ENCODE data around the gene CEP112.

DNA sequence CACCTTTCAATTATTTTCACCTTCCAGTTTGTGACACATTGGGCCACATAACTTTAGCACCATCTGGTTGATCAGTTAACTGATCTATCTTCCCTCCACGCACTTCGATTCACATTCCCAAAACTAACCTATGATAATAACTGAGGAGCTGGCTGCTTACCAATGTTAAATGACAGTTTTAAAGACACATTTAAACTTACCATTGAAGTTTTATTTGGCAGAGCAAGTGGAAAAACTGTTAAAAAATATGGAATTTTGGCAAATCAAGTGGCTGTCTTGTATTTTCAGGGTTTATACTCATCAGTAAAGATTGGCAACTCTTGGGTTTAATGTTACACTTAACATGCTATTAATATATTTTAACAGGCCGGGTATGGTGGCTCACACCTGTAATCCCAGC is 42.7 kb upstream of the CEP112 start:
- TF ChIP-seq, protein P1, sequence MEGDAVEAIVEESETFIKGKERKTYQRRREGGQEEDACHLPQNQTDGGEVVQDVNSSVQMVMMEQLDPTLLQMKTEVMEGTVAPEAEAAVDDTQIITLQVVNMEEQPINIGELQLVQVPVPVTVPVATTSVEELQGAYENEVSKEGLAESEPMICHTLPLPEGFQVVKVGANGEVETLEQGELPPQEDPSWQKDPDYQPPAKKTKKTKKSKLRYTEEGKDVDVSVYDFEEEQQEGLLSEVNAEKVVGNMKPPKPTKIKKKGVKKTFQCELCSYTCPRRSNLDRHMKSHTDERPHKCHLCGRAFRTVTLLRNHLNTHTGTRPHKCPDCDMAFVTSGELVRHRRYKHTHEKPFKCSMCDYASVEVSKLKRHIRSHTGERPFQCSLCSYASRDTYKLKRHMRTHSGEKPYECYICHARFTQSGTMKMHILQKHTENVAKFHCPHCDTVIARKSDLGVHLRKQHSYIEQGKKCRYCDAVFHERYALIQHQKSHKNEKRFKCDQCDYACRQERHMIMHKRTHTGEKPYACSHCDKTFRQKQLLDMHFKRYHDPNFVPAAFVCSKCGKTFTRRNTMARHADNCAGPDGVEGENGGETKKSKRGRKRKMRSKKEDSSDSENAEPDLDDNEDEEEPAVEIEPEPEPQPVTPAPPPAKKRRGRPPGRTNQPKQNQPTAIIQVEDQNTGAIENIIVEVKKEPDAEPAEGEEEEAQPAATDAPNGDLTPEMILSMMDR (IDR thresholded peaks at IDR 0.05): no peak
- no peak for TF ChIP-seq POLR2A (IDR thresholded peaks at IDR 0.05)
